CD14-positive monocyte (primary cell): ENCODE measurements around the gene SUGCT. TPM values are rescaled to one million over a fixed set of nuclear protein-coding genes. Genes with fewer than 3 reads are reported as not detected.

ENCODE experiments used
- DNase-seq, 3 donors: peaks; one replicate each; pipeline ENCODE4 v3.0.0-alpha.2; 2011 to 2022
- H2AFZ ChIP-seq: 2 replicates; pipeline ENCODE4 v1.6.0; 2012; ENCODE audit warnings: mild to moderate bottlenecking, low read depth, low read length, inconsistent platforms; ENCODE audit not compliant: insufficient read depth, poor library complexity, severe bottlenecking
- H3K27ac ChIP-seq, 2 donors: 1 replicate in 1 of 2; 2 replicates in 1 of 2; pipeline ENCODE4 v1.5.1; 2012 to 2013; ENCODE audit warnings: low read length in 2 of 2, control low read depth in 1 of 2, inconsistent platforms in 1 of 2, low read depth in 1 of 2, mild to moderate bottlenecking in 1 of 2
- H3K27me3 ChIP-seq, 2 donors: one replicate each; pipeline versions ENCODE4 v1.6.0 to v1.6.1; 2011 to 2013; ENCODE audit warnings: low read length in 2 of 2; ENCODE audit not compliant: control insufficient read depth in 2 of 2, insufficient read depth in 2 of 2
- H3K36me3 ChIP-seq, 2 donors: replicated peaks in 1 of 2; 1 replicate in 1 of 2; 2 replicates in 1 of 2; pipeline versions ENCODE4 v1.5.1 to v1.6.1; 2012 to 2013; ENCODE audit warnings: low read length in 2 of 2, control low read depth in 1 of 2, inconsistent platforms in 1 of 2, mild to moderate bottlenecking in 1 of 2; ENCODE audit not compliant: insufficient read depth in 2 of 2, control insufficient read depth in 1 of 2
- H3K4me1 ChIP-seq, 2 donors: 1 replicate in 1 of 2; 2 replicates in 1 of 2; pipeline versions ENCODE4 v1.5.1 to v1.6.1; 2012 to 2013; ENCODE audit warnings: low read length in 2 of 2, control low read depth in 1 of 2, inconsistent platforms in 1 of 2, mild to moderate bottlenecking in 1 of 2, moderate library complexity in 1 of 2; ENCODE audit not compliant: insufficient read depth in 2 of 2, control insufficient read depth in 1 of 2
- H3K4me2 ChIP-seq: replicated peaks from 2 replicates; pipeline ENCODE3; 2012; ENCODE audit warnings: low read length, moderate library complexity, mild to moderate bottlenecking; ENCODE audit not compliant: poor library complexity, severe bottlenecking; ENCODE audit errors: extremely low read depth
- H3K4me3 ChIP-seq, 3 experiments: fragments of 200-600 bp in 1 of 3; sonication (generic) in 1 of 3; replicated peaks in 1 of 3; 1 replicate in 2 of 3; 2 replicates in 1 of 3; pipeline ENCODE4 v1.5.1; 2011 to 2013; ENCODE audit warnings: low read length in 3 of 3, mild to moderate bottlenecking in 3 of 3, control low read depth in 2 of 3, low read depth in 2 of 3, inconsistent platforms in 1 of 3, moderate library complexity in 1 of 3
- H3K79me2 ChIP-seq: 2 replicates; pipeline ENCODE4 v1.6.0; 2012; ENCODE audit warnings: mild to moderate bottlenecking, control low read depth, inconsistent platforms, low read length, moderate library complexity; ENCODE audit not compliant: insufficient read depth
- H3K9ac ChIP-seq: 2 replicates; pipeline ENCODE4 v1.6.0; 2017; ENCODE audit warnings: low read length, mild to moderate bottlenecking; ENCODE audit not compliant: insufficient read depth, poor library complexity, severe bottlenecking
- H3K9me3 ChIP-seq, 2 donors: replicated peaks in 1 of 2; 1 replicate in 1 of 2; 2 replicates in 1 of 2; pipeline versions ENCODE4 v1.5.1 to v1.6.1; 2012 to 2013; ENCODE audit warnings: low read length in 2 of 2, control low read depth in 1 of 2; ENCODE audit not compliant: control insufficient read depth in 1 of 2, insufficient read depth in 1 of 2
- H4K20me1 ChIP-seq: 2 replicates; pipeline ENCODE4 v1.6.0; 2012; ENCODE audit warnings: mild to moderate bottlenecking, low read length, control low read depth, moderate library complexity; ENCODE audit not compliant: insufficient read depth
- H3K27ac Mint-ChIP-seq, 7 donors: one replicate each; pipeline ENCODE4 v1.8.0; 2020; ENCODE audit warnings: mild to moderate bottlenecking in 7 of 7, mixed read lengths in 7 of 7, moderate library complexity in 6 of 7, inconsistent platforms in 2 of 7
- H3K27me3 Mint-ChIP-seq, 3 donors: one replicate each; pipeline ENCODE4 v1.8.0; 2021 to 2022; ENCODE audit warnings: low read depth in 3 of 3, mild to moderate bottlenecking in 3 of 3, mixed read lengths in 3 of 3, moderate library complexity in 3 of 3, inconsistent platforms in 1 of 3
- H3K36me3 Mint-ChIP-seq, 2 donors: one replicate each; pipeline ENCODE4 v1.8.0; 2020; ENCODE audit warnings: mixed read lengths in 2 of 2, inconsistent platforms in 1 of 2, mild to moderate bottlenecking in 1 of 2
- H3K4me1 Mint-ChIP-seq: one replicate; pipeline ENCODE4 v1.8.0; 2020; ENCODE audit warnings: mild to moderate bottlenecking, mixed read lengths
- H3K4me3 Mint-ChIP-seq, 2 donors: one replicate each; pipeline ENCODE4 v1.8.0; 2020; ENCODE audit warnings: mild to moderate bottlenecking in 2 of 2, mixed read lengths in 2 of 2, moderate library complexity in 1 of 2
- H3K9me3 Mint-ChIP-seq, 7 donors: one replicate each; pipeline ENCODE4 v1.8.0; 2020 to 2022; ENCODE audit warnings: mixed read lengths in 7 of 7, mild to moderate bottlenecking in 6 of 7, moderate library complexity in 6 of 7, inconsistent platforms in 2 of 7
- WGBS: methylation state at CpG from one replicate; pipeline ENCODE4 v1.1.5; 2013; ENCODE audit warnings: missing lambda C conversion rate; ENCODE audit not compliant: insufficient coverage; 5-methylcytosine and 5-hydroxymethylcytosine counted together
- intact Hi-C, 2 donors: fragments of 100-400 bp; cut with micrococcal nuclease; formaldehyde crosslinking; loops; one replicate each; pipeline versions ENCODE4 v1.15.0 to v1.15.1; 2023
- polyA plus RNA-seq, 3 donors: library from polyadenylated mRNA; depleted of rRNA in 1 of 3; unstranded in 2 of 3; stranded (reverse) in 1 of 3; fragments of 300-500 nt in 2 of 3; fragments of >200 nt in 1 of 3; fragmentation: Illumina TruSeq in 2 of 3; gene quantifications; 1 replicate in 2 of 3; 2 replicates in 1 of 3; pipeline ENCODE4 v1.2.3, GENCODE V29; 2012 to 2021
- TF ChIP-seq, protein P1 (sequence below): fragments of 200-600 bp; IDR thresholded peaks from one replicate; pipeline ENCODE4 v1.8.0; 2022; ENCODE audit warnings: antibody characterized with exemption, mild to moderate bottlenecking

The SUGCT gene
- polyA plus RNA-seq, 3 donors, result not detected

DNA sequence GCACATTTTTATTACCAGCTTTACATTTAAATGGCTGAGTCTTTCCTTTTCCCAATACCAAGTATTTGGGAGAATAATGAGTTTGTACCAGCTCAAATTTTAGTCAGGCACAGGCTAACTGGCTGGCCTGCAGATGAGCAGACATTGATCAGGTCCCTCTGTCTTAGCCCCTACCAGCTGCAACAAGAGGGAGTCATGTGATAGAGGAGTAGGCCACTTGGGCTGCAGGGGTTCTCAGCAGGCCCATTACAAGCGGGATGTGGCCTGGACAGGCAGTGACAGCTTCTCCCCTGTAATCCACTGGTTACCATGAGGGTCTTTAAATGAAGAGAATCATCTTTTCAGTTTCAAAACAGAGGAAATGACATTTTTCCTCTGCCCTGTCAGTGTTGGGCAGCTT lies 283.6 kb downstream of the SUGCT start:
- Histone ChIP-seq H3K27me3 (no peaks in the 10 kb centered on the region), H3K36me3 (no peaks in the 10 kb centered on the region), H3K9ac (no peak overlapping the region), H3K9me3 (no peaks in the 10 kb centered on the region), H4K20me1 (no peaks in the 10 kb centered on the region), H2AFZ (no peak overlapping the region), H3K4me2 (no peak overlapping the region), H3K4me3 (no peak overlapping the region), H3K4me1 (peaks cover 0 to 6% of the 10 kb centered on the region in 2 donors), H3K27ac (no peak overlapping the region), H3K79me2 (no peaks in the 10 kb centered on the region)
- no peaks in the 10 kb centered on the region for H3K27me3 Mint-ChIP-seq
- H3K36me3 Mint-ChIP-seq, result no peaks in the 10 kb centered on the region
- no peak for DNase-seq
- no peak overlapping the region for H3K4me3 Mint-ChIP-seq
- peaks cover 0 to 2% (median 0%) of the 10 kb centered on the region in 7 donors for H3K9me3 Mint-ChIP-seq
- WGBS, result no CpG with 5 or more reads among the region's 1 CpG
- intact Hi-C loops, result no loop called here
- H3K4me1 Mint-ChIP-seq, result peaks cover 11% of the 10 kb centered on the region
- H3K27ac Mint-ChIP-seq, result peak overlapping the region in 2 of 7 donors; percentile 35 to 40
- TF ChIP-seq, protein P1, sequence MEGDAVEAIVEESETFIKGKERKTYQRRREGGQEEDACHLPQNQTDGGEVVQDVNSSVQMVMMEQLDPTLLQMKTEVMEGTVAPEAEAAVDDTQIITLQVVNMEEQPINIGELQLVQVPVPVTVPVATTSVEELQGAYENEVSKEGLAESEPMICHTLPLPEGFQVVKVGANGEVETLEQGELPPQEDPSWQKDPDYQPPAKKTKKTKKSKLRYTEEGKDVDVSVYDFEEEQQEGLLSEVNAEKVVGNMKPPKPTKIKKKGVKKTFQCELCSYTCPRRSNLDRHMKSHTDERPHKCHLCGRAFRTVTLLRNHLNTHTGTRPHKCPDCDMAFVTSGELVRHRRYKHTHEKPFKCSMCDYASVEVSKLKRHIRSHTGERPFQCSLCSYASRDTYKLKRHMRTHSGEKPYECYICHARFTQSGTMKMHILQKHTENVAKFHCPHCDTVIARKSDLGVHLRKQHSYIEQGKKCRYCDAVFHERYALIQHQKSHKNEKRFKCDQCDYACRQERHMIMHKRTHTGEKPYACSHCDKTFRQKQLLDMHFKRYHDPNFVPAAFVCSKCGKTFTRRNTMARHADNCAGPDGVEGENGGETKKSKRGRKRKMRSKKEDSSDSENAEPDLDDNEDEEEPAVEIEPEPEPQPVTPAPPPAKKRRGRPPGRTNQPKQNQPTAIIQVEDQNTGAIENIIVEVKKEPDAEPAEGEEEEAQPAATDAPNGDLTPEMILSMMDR, result no peak

DNA sequence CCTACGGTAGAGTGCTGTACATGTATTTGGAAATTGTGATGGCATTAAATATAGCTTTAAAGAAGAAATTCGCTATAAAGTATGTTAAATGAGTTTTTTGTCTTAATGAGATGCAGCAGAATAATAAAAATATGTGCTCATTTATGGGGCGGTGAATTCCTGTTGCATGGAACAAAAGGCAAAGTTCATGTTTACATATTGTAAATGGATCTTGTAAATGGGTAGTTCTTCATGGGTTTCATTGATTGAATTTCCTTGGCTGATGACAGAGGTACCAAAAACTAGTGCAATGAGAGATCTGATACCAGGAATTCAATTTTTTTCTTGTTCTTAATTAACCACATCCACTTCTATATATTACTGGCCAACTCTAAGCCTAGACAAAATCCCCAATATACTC lies 284.2 kb downstream of the SUGCT start:
- no peak for DNase-seq
- no peak overlapping the region for H3K4me3 ChIP-seq
- H3K36me3 ChIP-seq, result no peaks in the 10 kb centered on the region
- peaks cover 0 to 6% of the 10 kb centered on the region in 2 donors for H3K4me1 ChIP-seq
- H3K27me3 ChIP-seq, result no peaks in the 10 kb centered on the region
- H4K20me1 ChIP-seq, result no peaks in the 10 kb centered on the region
- H3K9me3 ChIP-seq, result no peaks in the 10 kb centered on the region
- Mint-ChIP-seq H3K4me1 (peaks cover 11% of the 10 kb centered on the region), H3K4me3 (no peak overlapping the region), H3K27ac (no peak overlapping the region), H3K36me3 (no peaks in the 10 kb centered on the region), H3K9me3 (peaks cover 0 to 2% (median 0%) of the 10 kb centered on the region in 7 donors), H3K27me3 (no peaks in the 10 kb centered on the region)
- H3K27ac ChIP-seq, result no peak overlapping the region
- H3K4me2 ChIP-seq, result no peak overlapping the region
- intact Hi-C loops, result no loop called here
- H2AFZ ChIP-seq, result no peak overlapping the region
- H3K9ac ChIP-seq, result no peak overlapping the region
- H3K79me2 ChIP-seq, result no peaks in the 10 kb centered on the region
- WGBS, result 100% methylated on average over 3 of the region's 3 CpGs
- TF ChIP-seq, protein P1, result no peak
